ENCODE measurements around the gene TMEM147. TPM values are rescaled to one million over a fixed set of nuclear protein-coding genes. Genes with fewer than 3 reads are reported as not detected.

The TMEM147 gene
- total RNA-seq, 4 donors from 2014 or later = 86.2 to 145 (median 119) TPM

DNA sequence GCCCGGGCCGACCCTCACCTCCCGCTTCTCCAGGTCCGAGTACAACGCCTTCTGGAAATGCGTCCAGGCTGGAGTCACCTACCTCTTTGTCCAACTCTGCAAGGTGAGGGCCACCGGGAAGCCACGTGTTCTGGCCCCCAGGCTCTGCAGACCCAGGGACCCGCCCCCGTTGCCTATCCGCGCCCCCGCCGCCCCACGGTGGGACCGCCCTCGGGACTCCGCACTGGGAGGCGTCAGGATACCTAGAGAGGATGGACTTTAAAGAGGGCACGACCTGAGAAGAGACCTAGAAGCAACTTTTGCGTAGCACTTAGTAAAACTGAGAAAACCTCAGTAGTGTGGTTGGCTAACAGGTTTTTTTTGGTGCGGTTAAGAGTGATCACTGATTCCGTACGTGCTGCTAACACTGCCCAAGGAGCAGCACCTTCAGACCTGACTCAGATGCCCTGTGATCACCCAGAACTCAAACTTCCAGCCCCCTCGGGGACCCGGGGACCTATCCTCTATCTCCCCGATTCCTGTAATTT is 492 bp downstream of the TMEM147 start:
- TF ChIP-seq POLR2A (IDR thresholded peaks at IDR 0.05) (no peak), CTCF (IDR thresholded peaks at IDR 0.05 in 4 of 5, conservative IDR thresholded peaks at IDR 0.05 in 1 of 5) (no peak)
- H3K27ac ChIP-seq = peak overlapping the region; percentile 80 to 89 (median 87)
- DNase-seq = no peak
- peaks cover 18 to 25% of the 10 kb centered on the region in 2 donors for H3K4me1 ChIP-seq
- intact Hi-C loops (cut with DNase I; ENCODE audit: low total_unique reads) (loop anchor here (1.0 to 2.0 kb wide), 6 partner anchors 66 to 385 kb away; partner anchors contain the start of genes HAUS5 and USF2), in situ Hi-C loops (cut with MboI; ENCODE audit: low sequenced_read_pairs in 4 of 4) (loop anchor here in 2 of 4 donors (10.0 to 25.0 kb wide), 2 partner anchors 166 to 169 kb away; partner anchors contain the start of genes KMT2B (in 2 of the 2) and ZBTB32 (in 1 of the 2))
- H3K36me3 ChIP-seq = peaks cover 0 to 11% of the 10 kb centered on the region in 2 donors
- peak overlapping the region; percentile 71 to 90 (median 80) for H3K4me3 ChIP-seq
- no peaks in the 10 kb centered on the region for H3K9me3 ChIP-seq
- H3K27me3 ChIP-seq = no peaks in the 10 kb centered on the region
- peak; percentile 15 for ATAC-seq

GRCh38 chr19:35546532-35546931 is 1.1 kb downstream of the TMEM147 start:
- Histone ChIP-seq H3K4me1 (peaks cover 18 to 25% of the 10 kb centered on the region in 2 donors), H3K9me3 (no peaks in the 10 kb centered on the region), H3K27ac (peak overlapping the region in 1 of 4 donors; percentile 88), H3K4me3 (peak overlapping the region; percentile 71 to 90 (median 80)), H3K27me3 (no peaks in the 10 kb centered on the region), H3K36me3 (peaks cover 0 to 11% of the 10 kb centered on the region in 2 donors)
- intact Hi-C loops (cut with DNase I; ENCODE audit: low total_unique reads) = no loop called here
- ATAC-seq (no peak), DNase-seq (no peak)
- TF ChIP-seq CTCF (IDR thresholded peaks at IDR 0.05 in 4 of 5, conservative IDR thresholded peaks at IDR 0.05 in 1 of 5) (no peak), POLR2A (IDR thresholded peaks at IDR 0.05) (no peak)
- in situ Hi-C loops (cut with MboI; ENCODE audit: low sequenced_read_pairs in 4 of 4) = loop anchor here in 2 of 4 donors (10.0 to 25.0 kb wide), 2 partner anchors 166 to 168 kb away; partner anchors contain the start of genes KMT2B (in 2 of the 2) and ZBTB32 (in 1 of the 2)

DNA sequence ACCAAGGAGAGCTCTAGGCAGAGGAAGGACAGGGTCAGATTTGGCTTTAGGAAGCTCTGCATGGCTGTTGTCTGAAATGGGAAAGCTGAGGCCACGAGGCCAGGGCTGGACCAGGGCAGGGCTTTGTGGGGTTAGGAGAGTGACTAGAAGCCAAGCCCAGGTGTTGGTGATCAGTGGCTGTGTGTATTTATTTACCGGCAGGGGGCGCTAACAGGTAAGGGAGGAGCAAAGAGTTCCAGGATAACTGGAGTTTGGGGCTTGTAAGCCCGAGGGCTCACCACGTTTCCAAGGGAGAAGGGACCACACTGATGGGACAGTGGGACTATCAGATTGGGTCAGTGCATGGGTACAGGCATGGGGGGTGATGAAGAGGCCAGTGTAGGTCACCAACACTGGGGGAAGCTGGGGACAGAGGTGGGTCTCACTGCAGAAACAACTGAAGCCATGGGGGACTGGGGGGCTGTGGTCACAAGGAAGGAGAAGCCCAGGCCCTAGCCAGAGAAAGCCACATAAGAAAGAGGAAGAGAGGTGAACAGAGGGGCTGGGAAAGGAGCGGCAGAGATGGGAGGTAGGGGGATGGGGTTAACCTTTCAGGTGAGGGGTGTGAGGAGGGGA is 3.9 kb downstream of the TMEM147 start:
- peak in 1 of 2 donors; percentile 47 for DNase-seq
- peak; percentile 26 to 37 for ATAC-seq
- Histone ChIP-seq H3K9me3 (no peaks in the 10 kb centered on the region), H3K36me3 (peaks cover 0 to 11% of the 10 kb centered on the region in 2 donors), H3K4me1 (peaks cover 16 to 24% of the 10 kb centered on the region in 2 donors), H3K27me3 (no peaks in the 10 kb centered on the region), H3K4me3 (no peak overlapping the region), H3K27ac (no peak overlapping the region)
- TF ChIP-seq CTCF (IDR thresholded peaks at IDR 0.05 in 4 of 5, conservative IDR thresholded peaks at IDR 0.05 in 1 of 5) (peak; percentile 23 to 81 (median 74)), POLR2A (IDR thresholded peaks at IDR 0.05) (no peak)
- intact Hi-C loops (cut with DNase I; ENCODE audit: low total_unique reads) (loop anchor here (1.0 kb wide), 1 partner anchor 167 kb away; no protein-coding TSS in a partner anchor), in situ Hi-C loops (cut with MboI; ENCODE audit: low sequenced_read_pairs in 4 of 4) (loop anchor here in 2 of 4 donors (10.0 to 25.0 kb wide), 2 partner anchors 163 to 166 kb away; partner anchors contain the start of genes KMT2B (in 2 of the 2) and ZBTB32 (in 1 of the 2))

DNA sequence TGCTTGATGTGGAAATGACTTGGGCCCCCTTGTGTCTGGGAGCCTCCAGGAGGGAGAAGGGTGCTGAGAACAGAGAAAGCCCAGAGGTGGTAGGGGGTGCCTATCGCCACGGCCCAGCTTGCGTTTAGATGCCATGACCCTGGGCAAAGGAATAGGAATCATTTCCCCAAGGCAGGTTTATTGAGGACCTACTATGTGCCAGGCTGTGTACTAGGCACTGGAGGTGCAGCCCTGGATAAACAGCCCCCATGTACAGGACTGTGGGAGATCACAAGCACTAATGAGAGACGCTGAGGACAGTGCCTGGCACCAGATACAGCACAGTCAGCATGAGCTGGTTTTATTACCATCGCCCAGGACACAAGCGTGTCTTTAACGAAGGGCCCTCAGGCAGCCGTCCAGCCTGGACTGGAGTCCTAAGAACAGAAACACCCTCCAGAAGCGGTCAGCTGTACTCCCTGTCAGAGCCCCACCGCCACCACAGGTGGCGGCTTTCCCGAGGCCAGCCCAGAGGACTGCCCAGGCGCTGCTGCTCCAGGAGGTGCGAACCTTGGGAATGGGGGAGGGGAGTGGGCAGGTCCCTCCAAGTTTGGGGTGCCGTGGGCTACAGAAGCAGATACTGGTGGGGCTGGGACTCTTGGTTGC is 4.6 kb downstream of the TMEM147 start:
- intact Hi-C loops (cut with DNase I; ENCODE audit: low total_unique reads) = loop anchor here (1.0 kb wide), 1 partner anchor 166 kb away; no protein-coding TSS in a partner anchor
- no peak for DNase-seq
- in situ Hi-C loops (cut with MboI; ENCODE audit: low sequenced_read_pairs in 4 of 4) = loop anchor here in 2 of 4 donors (10.0 to 25.0 kb wide), 2 partner anchors 162 to 165 kb away; partner anchors contain the start of genes KMT2B (in 2 of the 2) and ZBTB32 (in 1 of the 2)

More for the DNA sequence above, 4.6 kb downstream of the TMEM147 start:
- Histone ChIP-seq H3K27ac (no peak overlapping the region), H3K27me3 (no peaks in the 10 kb centered on the region), H3K36me3 (peaks cover 0 to 11% of the 10 kb centered on the region in 2 donors), H3K9me3 (no peaks in the 10 kb centered on the region), H3K4me3 (no peak overlapping the region), H3K4me1 (peaks cover 11 to 16% of the 10 kb centered on the region in 2 donors)
- no peak for ATAC-seq
- TF ChIP-seq CTCF (IDR thresholded peaks at IDR 0.05 in 4 of 5, conservative IDR thresholded peaks at IDR 0.05 in 1 of 5) (no peak), POLR2A (IDR thresholded peaks at IDR 0.05) (no peak)

Measured in gastrocnemius medialis (tissue), 4 donors.